ENCODE results near the gene PPP2R2D.

Gene PPP2R2D

GRCh38 chr10:131998845-131999681 lies 98.3 kb downstream of the PPP2R2D start:
- DNase-seq (ENCODE audit: low spot score), result no peak

GRCh38 chr10:132001238-132001972 lies 100.6 kb downstream of the PPP2R2D start:
- peak; percentile 56 for DNase-seq (ENCODE audit: low spot score)

- DNase-seq (ENCODE audit: low spot score), result no peak
These were observed 101.2 kb downstream of the PPP2R2D start for GRCh38 chr10:132002004-132002403.

- no peak for DNase-seq (ENCODE audit: low spot score)
These were observed 102.6 kb downstream of the PPP2R2D start for GRCh38 chr10:132003282-132003924.

GRCh38 chr10:132004052-132004451 lies 103.2 kb downstream of the PPP2R2D start:
- no peak for DNase-seq (ENCODE audit: low spot score)

GRCh38 chr10:132005147-132005546 lies 104.3 kb downstream of the PPP2R2D start:
- no peak for DNase-seq (ENCODE audit: low spot score)

GRCh38 chr10:132006966-132007365 lies 106.2 kb downstream of the PPP2R2D start:
- peak; percentile 57 for DNase-seq (ENCODE audit: low spot score)

GRCh38 chr10:132007681-132008080 lies 106.9 kb downstream of the PPP2R2D start:
- DNase-seq (ENCODE audit: low spot score), result no peak

Data from iPS-NIHi11 (cell line).